ENCODE results near the gene SLAMF8.
A peak's percentile ranks its signal among the peaks of the same experiment; 100 is the strongest.

The SLAMF8 gene

DNA sequence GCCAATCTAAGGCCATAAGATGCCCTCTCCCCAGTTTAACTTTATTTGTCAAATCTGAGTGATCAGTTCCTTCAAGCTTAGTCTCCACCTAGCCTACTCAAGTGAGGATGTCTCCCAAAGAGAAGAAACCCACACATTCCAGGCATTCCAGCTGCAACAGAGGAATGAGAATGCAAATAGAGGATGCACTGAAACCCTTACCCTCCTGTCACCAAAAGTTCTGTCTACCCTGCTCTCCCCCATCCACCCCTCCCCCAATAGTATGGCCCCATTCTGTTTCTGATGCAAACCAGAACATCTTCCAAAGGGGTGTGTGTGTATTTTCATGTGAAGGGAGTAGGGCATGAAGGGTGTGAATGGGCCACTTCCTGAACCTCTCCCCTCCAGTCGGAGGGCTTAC is 42.9 kb upstream of the SLAMF8 start:
- TF ChIP-seq, protein P1, sequence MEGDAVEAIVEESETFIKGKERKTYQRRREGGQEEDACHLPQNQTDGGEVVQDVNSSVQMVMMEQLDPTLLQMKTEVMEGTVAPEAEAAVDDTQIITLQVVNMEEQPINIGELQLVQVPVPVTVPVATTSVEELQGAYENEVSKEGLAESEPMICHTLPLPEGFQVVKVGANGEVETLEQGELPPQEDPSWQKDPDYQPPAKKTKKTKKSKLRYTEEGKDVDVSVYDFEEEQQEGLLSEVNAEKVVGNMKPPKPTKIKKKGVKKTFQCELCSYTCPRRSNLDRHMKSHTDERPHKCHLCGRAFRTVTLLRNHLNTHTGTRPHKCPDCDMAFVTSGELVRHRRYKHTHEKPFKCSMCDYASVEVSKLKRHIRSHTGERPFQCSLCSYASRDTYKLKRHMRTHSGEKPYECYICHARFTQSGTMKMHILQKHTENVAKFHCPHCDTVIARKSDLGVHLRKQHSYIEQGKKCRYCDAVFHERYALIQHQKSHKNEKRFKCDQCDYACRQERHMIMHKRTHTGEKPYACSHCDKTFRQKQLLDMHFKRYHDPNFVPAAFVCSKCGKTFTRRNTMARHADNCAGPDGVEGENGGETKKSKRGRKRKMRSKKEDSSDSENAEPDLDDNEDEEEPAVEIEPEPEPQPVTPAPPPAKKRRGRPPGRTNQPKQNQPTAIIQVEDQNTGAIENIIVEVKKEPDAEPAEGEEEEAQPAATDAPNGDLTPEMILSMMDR (IDR thresholded peaks at IDR 0.05; ENCODE audit: low read depth, low read length): no peak
- Histone ChIP-seq H3K4me3 (ENCODE audit: low read depth, low read length) (no peak overlapping the region), H3K36me3 (no peaks in the 10 kb centered on the region), H3K4me1 (peaks cover 23% of the 10 kb centered on the region), H3K27me3 (no peaks in the 10 kb centered on the region), H3K9me3 (no peaks in the 10 kb centered on the region)
- DNase-seq: no peak

DNA sequence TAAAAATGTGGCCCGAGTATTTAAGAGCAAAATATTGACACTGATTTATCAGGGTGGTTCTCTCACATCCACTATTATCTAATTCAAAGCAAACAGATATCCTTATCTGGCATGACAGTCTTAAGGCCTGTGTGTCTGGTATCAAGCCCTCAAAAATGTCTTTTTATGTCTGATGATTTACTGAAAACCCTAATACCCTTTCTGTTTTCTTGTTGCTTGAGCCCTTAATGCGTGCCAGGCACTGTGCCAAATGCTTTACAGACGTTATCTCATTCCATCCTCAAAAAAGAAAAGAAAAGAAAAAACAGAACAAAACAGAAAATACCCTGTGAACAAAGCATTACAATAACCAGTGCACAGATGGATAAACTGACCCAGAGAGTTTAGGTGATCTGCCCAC is 40.2 kb upstream of the SLAMF8 start:
- peaks cover 23% of the 10 kb centered on the region for H3K4me1 ChIP-seq
- DNase-seq: peak; percentile 53
- H3K4me3 ChIP-seq (ENCODE audit: low read depth, low read length): peak overlapping the region; percentile 10; the same call in 1 of the 2 replicates
- no peaks in the 10 kb centered on the region for H3K36me3 ChIP-seq
- TF ChIP-seq, protein P1 (IDR thresholded peaks at IDR 0.05; ENCODE audit: low read depth, low read length): no peak
- no peaks in the 10 kb centered on the region for H3K27me3 ChIP-seq
- H3K9me3 ChIP-seq: no peaks in the 10 kb centered on the region

DNA sequence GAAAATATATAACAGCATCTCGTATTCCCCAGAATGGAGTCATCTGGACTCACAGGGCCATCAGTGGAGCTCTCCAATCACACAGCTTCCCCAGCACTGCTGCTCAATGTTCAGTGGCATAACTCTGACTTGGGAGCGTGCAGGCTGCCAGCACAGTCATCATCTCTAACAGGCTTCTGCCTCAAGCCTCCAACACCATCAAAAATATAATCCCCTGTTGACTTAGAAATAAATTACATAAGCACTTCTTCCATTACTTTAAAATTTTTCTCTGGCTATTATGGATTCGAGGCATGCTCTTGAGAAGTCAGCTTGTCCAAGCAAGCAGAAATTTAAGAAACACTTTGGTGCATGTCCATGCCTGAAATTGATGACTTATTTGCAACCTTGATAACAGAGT is 39.7 kb upstream of the SLAMF8 start:
- Histone ChIP-seq H3K36me3 (no peaks in the 10 kb centered on the region), H3K4me1 (peaks cover 23% of the 10 kb centered on the region), H3K4me3 (ENCODE audit: low read depth, low read length) (no peak overlapping the region), H3K9me3 (no peaks in the 10 kb centered on the region), H3K27me3 (no peaks in the 10 kb centered on the region)
- TF ChIP-seq, protein P1 (IDR thresholded peaks at IDR 0.05; ENCODE audit: low read depth, low read length): no peak
- peak; percentile 41 for DNase-seq

DNA sequence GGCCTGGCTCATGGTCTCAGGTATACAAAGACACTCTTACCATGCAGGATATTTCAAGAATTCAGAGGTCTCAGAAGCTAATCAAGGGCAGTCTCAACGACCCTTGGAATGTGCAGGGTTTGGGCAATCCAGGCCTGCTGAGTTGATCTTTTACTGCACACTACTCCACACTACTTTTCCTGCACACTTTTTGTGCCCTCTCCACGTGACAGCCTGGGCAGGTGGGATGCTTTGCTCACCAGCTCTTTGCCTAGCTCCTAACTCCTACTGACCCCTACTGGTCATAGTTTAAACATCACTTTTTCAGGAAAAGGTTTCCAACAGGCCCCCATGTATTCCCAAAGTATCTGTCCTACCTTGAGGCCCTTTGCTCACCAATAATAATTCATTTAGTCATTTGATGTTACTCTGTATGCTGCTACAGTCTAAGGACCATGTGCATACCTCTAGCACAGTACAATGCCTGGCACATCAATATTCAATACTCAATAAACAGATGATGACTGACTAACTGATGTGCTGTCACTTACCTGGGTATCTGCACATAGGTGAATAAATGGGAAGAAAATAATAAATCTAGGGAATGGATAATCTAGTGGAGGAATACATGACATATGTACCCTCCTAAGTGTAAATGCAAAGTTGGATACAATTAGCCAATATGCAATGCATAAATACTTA is 36.3 kb upstream of the SLAMF8 start:
- peaks cover 23% of the 10 kb centered on the region for H3K4me1 ChIP-seq
- DNase-seq: peak; percentile 31

DNA sequence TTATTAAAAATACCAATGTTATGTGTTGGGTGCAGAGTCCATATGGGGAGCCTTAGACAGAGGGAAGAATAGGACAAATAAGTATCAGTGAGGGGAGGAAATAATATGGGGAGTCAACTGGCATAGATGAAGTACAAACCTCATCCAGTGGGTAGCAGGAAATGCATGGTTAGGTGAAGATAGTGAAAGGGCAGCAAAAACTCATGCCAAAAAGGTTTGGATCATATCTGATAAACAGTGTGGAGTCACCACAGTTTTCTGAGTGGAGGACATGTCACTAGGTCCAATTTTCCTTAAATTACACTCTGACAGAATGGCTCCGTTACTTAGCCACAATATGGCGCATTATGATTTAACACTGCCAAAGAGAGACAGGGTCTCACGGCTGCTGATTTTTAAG is 35.6 kb upstream of the SLAMF8 start:
- Histone ChIP-seq H3K9me3 (no peaks in the 10 kb centered on the region), H3K36me3 (no peaks in the 10 kb centered on the region), H3K4me1 (peaks cover 17% of the 10 kb centered on the region), H3K4me3 (ENCODE audit: low read depth, low read length) (no peak overlapping the region), H3K27me3 (peaks cover 2% of the 10 kb centered on the region; the same call in 1 of the 2 replicates)
- TF ChIP-seq, protein P1 (IDR thresholded peaks at IDR 0.05; ENCODE audit: low read depth, low read length): no peak
- DNase-seq: no peak

More for the DNA sequence above, 36.3 kb upstream of the SLAMF8 start:
- Histone ChIP-seq H3K27me3 (no peaks in the 10 kb centered on the region), H3K9me3 (no peaks in the 10 kb centered on the region), H3K36me3 (no peaks in the 10 kb centered on the region), H3K4me3 (ENCODE audit: low read depth, low read length) (no peak overlapping the region)
- TF ChIP-seq, protein P1 (IDR thresholded peaks at IDR 0.05; ENCODE audit: low read depth, low read length): peak; percentile 78

DNA sequence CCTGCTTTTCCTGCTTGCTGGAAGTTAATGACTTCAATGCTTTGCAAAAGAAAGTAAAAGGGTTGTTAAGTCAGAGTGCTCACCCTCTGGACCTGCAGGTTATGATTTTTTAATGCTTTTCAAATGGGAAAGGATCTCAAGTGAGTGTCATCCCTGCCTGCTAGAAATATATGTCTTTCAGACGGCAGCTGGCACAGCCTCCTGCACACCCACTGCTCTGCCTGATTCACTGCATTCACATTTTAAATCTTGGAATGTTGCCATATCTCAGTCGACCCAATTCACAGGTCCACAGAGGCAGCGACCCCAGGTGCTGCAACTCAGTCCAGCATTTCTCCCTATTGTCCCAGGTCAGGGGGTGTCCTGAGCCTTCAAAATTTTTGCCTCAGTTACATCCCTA is 35.2 kb upstream of the SLAMF8 start:
- Histone ChIP-seq H3K36me3 (no peaks in the 10 kb centered on the region), H3K27me3 (peaks cover 3% of the 10 kb centered on the region; the same call in 1 of the 2 replicates), H3K4me3 (ENCODE audit: low read depth, low read length) (no peak overlapping the region), H3K9me3 (no peaks in the 10 kb centered on the region), H3K4me1 (peaks cover 12% of the 10 kb centered on the region)
- no peak for DNase-seq
- TF ChIP-seq, protein P1 (IDR thresholded peaks at IDR 0.05; ENCODE audit: low read depth, low read length): no peak
